Renal cortex interstitium (tissue), 11 donors: ENCODE data around the gene TLX2. TPM values are rescaled to one million over a fixed set of nuclear protein-coding genes. Genes with fewer than 3 reads are reported as not detected.

Experiments
- DNase-seq, 11 donors: peaks; one replicate each; pipeline ENCODE4 v3.0.0-alpha.2; 2013; ENCODE audit warnings: low read depth in 9 of 11, low spot score in 4 of 11; ENCODE audit errors: extremely low read depth in 1 of 11
- polyA plus RNA-seq, 3 donors: library from polyadenylated mRNA; unstranded; fragments of 120-200 nt; gene quantifications; one replicate each; pipeline ENCODE4 v1.2.1, GENCODE V29; 2013; ENCODE audit not compliant: insufficient read length in 3 of 3

The TLX2 gene
- polyA plus RNA-seq, 3 donors = 0.10 to 0.23 TPM; not detected in 1

DNA sequence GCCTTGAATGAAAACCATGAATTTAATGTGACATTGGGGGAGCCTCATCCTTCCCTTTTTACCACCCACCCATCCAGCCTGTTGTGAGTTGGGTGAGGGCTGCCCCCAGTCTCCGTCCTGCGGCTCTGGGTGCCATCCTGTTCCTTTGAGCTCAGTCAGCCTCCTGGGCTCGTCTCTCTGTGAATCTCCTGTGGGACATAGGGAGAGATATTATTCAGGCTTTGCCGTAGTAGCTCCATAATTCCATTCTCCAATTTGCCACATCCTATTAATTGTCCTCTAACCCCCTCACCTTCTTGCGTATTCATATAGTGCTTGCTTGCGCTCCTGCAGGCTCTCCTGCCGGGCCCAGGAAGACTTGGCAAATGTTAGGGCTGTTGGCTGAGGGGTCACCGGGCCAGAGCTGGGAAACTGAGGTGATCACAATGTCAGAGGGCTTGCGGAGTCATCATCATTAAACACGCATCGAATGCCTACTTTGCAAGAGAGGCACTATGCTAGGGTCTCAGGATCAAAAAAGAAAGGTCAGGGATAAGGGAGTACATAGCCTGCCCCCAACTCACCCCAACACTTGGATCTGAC, 12.5 kb downstream of the TLX2 start:
- DNase-seq = no peak

DNA sequence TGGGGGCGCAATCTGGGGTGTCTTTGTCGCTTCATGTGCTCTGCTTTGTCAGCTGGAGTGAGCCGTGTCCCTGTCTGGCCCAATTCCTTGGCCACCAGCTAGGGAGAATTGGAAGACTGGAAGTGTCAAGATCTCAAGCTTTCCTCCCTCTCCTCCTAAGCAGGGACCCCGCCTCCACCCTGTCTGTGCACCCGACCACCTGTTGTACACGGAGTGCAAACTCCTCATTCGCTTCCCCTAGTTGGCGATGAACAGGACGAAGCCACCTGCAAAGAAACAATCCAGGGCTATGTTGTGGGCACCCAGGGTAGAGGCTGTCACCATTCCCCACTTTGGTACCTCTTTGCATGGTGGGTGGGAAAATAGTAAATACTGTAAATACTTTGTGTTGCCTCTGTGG, 13.5 kb downstream of the TLX2 start:
- no peak for DNase-seq

DNA sequence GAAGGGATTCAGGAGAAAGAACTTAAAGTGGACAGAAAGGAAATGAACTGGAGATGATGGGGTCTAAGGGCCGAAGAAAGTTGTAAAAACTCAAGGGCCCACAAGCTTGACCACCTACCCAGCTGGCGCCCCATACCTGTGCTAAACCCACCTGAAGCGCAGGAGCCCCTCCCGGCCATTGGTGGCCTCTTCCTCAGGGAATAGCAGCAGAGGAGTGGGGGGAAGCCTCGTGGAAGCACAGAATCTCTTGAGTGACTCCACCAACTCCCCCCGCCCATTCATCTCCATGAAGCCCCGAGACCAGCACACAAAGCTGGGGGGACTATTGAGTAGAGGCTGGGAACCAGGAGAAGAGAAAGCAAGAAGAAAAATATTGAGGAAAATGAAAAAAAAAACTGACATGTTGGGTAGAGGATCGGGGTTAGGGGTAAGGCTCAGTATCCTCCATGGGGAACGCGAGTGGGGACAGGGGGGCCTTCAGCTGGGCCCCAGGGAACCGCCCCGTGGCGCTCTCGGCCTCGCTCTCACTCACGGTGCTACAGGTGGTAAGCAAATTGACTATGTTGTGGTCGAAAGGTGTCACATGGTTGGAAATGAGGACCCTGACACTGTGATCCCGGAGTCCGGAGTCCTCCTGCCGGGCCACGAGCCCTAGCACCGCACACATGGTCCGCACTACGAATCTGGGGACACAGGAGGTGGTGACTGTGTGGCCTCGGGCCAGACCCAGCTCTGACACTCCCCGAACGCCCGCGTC, 14.5 kb downstream of the TLX2 start:
- DNase-seq = no peak

DNA sequence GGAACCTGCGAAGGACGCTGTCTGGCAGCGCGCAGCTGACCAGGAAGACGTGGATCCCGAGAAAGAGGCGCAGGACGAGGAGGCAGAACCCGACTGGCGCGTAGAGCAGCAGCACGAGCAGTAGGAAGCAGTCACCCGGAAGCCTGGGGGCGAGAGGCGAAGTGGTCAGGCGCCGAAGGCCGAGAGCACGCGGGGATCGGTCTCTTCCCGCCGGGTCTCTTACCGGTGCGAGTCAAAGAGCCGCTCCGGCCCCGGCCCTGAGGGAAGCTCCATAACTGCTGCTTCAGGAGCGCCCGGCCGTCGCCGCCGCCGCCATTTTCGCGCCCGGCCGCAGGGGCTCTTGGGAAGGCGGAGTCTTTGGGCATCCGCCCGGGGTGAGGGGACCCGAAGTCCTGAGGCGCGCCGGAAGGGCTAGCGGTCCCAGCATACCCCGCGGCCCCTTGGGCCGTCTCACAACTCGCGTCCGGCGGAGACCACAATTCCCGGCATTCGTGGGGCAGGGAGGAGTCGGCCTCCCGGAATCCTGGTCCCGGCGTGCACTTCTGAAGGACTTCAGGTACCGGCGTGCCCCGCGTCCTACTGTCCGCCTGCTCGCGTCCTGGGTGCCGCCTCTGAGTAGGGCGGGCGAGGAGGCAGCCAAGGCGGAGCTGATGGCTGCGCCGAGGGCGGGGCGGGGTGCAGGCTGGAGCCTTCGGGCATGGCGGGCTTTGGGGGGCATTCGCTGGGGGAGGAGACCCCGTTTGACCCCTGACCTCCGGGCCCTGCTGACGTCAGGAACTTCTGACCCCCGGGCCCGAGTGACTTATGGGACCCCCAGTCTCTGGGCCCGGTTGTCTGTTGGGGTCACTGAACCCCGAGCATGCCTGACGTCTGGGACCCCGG, 15.3 kb downstream of the TLX2 start, which contains the start of the genes AUP1 and HTRA2:
Gene AUP1 (minus strand): TSS at position 350 of the 882 bp plus-strand sequence. CDS start 77 bp downstream, at position 273.
Gene HTRA2 (plus strand): TSS at position 577 of the 882 bp plus-strand sequence. CDS start 74 bp downstream, at position 651.
- peak; percentile 90 to 99 (median 98) for DNase-seq

DNA sequence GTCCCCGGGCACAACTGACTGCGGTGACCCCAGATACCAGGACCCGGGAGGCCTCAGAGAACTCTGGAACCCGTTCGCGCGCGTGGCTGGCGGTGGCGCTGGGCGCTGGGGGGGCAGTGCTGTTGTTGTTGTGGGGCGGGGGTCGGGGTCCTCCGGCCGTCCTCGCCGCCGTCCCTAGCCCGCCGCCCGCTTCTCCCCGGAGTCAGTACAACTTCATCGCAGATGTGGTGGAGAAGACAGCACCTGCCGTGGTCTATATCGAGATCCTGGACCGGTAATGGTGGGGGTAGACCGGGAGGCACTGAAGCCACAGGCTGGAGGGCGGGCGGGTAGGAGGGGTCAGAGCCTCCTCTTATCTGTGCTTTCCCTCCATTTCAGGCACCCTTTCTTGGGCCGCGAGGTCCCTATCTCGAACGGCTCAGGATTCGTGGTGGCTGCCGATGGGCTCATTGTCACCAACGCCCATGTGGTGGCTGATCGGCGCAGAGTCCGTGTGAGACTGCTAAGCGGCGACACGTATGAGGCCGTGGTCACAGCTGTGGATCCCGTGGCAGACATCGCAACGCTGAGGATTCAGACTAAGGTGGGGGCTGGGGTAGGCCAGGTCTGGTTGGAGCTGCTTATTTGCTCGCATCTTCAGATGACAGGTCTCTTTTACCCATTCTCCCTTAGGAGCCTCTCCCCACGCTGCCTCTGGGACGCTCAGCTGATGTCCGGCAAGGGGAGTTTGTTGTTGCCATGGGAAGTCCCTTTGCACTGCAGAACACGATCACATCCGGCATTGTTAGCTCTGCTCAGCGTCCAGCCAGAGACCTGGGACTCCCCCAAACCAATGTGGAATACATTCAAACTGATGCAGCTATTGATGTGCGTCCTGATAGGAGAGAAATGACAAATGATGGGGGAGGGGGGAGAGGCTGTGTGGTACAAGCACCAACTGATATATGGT, 16.3 kb downstream of the TLX2 start:
- DNase-seq = peak in 1 of 11 donors; percentile 33

DNA sequence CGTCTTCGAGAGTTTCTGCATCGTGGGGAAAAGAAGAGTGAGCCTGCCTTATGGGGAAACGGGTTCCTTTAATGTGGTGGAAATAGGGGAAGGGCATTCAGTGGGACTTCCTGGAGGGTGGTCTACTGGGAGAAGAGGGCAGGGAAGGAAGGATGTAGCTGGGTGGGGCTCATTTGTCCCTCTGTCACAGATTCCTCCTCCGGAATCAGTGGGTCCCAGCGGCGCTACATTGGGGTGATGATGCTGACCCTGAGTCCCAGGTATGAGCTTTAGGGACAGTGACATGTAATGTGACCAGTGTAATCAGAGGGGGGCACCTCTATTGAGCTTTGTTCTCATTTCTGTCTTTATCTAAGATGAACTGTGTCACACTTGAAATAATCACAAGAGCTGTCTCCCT, 17.4 kb downstream of the TLX2 start:
- no peak for DNase-seq

DNA sequence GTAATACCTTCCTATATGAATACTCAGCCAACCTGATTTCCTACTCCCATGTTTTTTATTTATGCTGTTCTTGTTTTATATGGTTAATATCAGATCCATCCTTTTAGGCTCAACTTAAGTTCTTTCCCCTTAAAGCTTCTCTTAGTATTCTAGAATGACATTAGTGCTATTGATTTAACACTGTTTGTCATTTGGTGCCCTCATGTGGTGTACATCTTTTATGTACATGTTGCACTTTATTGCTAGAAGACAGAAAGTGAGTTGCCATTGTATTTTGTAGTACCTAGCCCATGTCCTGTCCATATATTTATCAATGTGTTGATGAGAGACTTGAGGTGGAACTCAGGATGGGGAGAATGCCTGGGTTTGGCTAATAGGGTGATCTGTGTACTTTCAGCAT, 18.0 kb downstream of the TLX2 start:
- DNase-seq = no peak

DNA sequence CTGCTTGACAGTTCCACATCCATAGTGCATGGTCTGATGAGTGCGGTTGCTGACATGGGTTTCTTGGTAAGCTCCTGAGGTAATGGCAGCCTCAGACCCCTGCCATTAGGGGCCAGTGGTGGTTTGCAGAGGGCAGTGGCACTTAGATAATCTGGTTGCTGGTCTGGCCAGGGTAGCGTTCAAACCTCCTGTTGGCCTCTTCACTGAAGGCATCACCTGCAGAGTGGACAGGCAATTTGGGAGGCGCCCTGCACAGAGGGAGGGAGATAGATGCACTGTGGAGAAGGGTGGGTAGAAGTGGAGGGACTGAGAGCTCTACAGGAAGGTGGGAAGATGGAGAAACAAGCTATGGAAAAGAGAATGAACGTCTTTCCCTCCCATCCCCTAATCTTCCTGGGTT, 19.2 kb downstream of the TLX2 start:
- no peak for DNase-seq

DNA sequence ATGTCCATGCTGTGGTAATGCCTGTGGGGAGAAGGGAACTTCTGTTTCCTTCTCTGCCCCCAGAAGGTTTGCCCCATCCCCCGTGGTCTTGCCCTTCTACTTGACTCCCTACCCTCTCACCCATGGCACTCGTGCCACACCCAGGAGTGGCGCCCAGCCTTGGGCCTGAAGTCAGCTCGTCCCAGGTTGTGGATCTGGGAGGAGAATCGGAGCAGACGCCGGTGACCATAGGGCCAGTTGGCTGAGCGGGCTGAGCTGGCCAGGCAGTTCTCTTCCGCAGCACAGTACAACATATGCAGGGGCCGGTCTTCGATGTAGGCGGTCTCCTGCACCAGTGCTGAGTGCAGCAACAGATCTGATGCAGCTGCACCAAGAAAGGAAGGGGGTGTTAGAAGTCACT, 20.2 kb downstream of the TLX2 start:
- no peak for DNase-seq

DNA sequence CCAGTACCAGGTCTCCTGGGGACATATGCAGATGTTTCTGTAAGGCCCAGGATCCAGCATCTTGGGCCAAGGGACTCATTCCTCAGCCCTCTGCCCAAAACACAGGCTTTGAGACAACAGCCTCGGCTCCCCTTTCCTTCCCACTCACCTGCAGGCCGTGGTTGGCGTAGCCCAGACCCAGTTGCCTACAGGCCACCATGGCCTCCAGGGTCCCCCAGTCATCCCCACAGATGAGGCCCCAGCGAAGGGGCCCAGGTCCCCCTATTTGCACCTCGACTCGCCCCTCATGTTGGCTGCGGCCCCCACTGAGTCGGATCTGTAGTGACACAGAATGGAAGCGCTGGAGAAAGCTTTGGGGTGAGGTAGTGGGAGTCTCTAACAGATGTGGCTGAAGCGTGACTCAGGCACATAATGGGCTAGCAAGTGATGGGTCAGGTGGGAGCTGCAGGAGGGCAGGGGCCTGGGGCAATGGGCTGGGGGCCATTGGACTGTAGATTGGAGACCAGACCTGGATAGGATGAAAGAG, 21.3 kb downstream of the TLX2 start:
- no peak for DNase-seq

DNA sequence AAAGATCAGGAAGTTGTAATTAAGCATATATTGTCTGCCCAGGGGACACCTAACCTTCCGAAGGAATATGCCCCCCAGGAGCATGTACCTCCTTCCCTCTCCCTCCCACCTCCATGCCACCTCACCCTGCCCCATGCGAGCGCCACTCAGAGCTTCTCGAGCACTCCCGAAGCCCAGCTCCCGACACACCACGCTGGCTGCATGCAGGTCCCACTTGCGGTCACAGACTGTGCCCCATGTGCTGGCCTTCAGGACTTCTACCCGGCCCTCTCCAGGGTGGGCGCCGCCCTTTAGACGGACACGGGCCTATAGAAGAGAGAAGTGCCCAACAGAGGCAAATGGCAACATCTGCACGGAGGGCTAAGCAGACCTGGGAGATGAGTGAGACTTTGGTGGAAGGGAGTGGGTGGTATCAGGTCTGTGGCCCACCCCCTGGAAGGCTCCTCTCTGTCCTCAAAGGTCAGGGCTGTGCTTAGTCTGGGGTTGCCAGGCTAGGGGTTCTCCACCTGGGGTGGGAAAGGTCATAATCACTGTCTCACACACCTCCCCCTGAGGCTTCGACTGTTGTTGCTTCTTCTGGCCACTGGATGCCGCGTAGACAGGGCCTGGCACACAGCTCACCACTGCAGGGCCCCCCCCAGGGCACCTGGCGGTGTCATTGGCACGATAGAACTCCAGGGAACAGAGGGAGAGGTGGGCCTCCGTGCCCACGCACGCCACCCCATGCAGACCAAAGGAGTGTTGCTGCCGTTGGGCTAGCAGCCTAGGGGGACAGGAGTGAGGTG, 22.1 kb downstream of the TLX2 start:
- DNase-seq = no peak

DNA sequence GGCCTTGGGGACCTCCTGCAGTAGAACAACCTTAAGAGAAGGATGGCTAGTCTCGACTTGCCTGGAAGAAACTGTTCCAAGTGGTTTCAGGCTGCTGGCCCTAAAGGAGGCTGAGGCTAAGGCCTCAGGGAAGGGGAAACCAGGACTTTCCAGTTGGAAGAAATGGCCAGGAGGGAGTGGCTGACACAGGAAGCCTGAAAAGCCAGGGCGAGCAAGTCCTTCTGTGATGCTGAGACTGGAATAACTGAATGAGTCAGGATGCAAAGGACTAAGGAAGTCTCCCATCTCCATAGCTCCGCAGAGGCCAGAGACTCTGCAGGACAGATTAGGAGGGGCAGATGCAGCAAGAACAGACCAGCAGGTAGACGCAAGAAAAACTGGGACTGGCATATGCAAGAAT, 22.9 kb downstream of the TLX2 start:
- no peak for DNase-seq

DNA sequence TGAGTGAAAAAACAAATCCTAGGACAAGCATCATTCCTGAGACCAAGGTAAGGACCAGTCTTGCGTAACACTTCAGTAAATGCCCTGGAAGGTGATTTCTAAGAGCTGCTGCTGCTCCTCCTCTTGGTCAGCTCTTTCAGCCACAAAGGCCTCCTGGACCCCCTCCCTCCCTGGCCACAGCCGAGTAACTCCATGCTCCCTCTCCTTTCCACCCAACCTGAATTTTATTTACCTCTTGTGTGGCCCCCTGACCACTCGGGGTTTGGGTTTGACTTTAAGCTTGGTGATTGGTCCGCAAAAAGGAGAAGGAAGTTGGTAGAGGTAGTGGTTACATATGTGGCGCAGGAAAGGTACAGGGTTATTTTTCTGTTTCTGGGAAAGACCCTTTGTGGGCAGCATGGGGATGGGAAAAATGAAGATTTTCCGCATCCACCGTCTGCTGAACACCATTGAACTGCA, 24.7 kb downstream of the TLX2 start:
- DNase-seq = no peak

DNA sequence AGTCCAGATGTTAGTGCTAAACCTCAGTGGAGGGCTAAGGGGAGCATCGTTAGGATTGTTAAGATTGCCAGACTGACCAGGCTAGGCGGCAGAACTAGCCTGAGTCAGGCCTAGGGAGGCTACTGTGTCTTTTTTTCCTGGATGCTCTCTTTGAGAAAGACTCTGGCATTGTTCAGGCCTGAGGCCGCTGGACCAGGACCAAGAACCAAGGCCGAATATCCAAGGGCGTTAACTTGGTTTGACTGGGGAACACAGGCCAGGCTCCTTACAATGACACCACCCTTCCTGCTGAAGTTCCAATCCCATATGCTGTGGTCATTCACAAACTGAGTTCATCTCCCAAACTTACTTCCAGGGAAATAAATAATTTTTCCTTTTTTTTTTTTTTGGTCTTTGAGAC, 26.0 kb downstream of the TLX2 start:
- DNase-seq = no peak

DNA sequence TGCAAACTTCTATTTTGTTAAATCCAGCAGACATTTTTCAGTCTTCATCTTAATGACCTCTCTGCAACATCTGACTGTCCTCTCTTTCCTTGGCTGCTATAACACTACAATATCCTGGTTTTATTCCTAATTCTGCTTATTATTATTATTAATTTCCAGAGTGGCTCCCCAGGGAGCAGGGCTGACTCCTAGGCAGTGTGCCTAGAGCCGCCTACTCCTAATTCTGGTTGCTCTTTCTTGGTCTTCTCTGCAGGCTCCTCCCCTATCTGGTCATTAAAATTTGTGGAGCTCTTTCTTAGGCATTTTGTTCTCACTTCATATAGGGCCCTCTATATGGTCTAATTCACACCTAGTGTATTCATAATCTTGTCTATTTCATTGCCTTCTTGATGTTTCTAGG, 28.7 kb downstream of the TLX2 start:
- DNase-seq = no peak

DNA sequence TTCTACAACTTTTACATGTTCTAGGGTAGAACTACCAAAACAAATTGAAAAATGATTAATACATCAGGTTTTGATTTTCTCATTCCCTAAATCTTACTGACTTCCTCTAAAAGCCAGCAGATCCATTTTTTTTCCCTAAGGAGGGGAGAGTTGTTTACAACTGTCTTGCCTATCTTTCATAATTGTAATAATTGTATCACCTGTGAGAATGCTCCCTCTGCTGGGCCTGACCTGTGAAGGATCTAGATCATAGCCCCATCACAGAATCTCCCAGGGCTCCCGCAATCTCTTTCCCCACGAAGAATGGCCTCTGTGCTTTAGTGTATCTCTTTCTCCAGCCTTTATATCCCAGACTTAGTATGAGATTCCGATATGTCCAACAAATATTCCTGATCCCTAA, 30.4 kb downstream of the TLX2 start:
- no peak for DNase-seq

DNA sequence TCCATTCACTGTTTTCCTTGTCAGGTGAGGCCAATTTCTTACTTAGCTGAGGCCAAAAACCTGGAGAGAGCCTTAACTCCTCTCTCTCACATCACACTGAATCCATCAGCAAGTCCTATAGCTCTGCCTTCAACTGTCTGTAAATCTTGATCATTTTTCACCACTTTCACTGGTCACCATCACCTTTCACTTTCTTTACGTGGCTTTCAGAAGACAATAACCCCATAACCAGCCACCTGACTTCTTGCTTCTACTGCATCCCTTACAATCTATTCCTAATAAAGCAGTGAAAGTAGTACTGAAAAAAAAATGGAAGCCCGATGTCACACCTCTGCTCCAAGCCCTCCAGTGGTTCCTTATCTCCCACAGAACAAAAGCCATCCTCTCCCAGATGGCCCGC, 31.8 kb downstream of the TLX2 start:
- DNase-seq = no peak
